Left lung (tissue), 10 donors: ENCODE data around the gene STK39. TPM values are rescaled to one million over a fixed set of nuclear protein-coding genes. Genes with fewer than 3 reads are reported as not detected.
A peak's percentile ranks its signal among the peaks of the same experiment; 100 is the strongest.

ENCODE experiments used
- ATAC-seq: fragments of 200-7000 bp; cut with Tn5 transposase; one replicate; pipeline ENCODE4 v1.9.1; 2020; ENCODE audit warnings: moderate library complexity
- DNase-seq, 4 donors: peaks; one replicate each; pipeline ENCODE4 v3.0.0-alpha.2; 2013 to 2020
- H3K27ac ChIP-seq, 2 donors: fragments of 200-600 bp; sonication (generic) in 1 of 2; one replicate each; pipeline versions ENCODE4 v1.5.0 to v1.8.0; 2020 to 2021
- H3K27me3 ChIP-seq, 2 donors: fragments of 200-600 bp; sonication (generic) in 1 of 2; one replicate each; pipeline versions ENCODE4 v1.5.0 to v1.8.0; 2020 to 2021
- H3K36me3 ChIP-seq, 2 donors: fragments of 200-600 bp; sonication (generic) in 1 of 2; one replicate each; pipeline versions ENCODE4 v1.5.0 to v1.8.0; 2020 to 2021
- H3K4me1 ChIP-seq, 2 donors: fragments of 200-600 bp; one replicate each; pipeline ENCODE4 v1.8.0; 2021
- H3K4me3 ChIP-seq, 2 donors: fragments of 200-600 bp; sonication (generic) in 1 of 2; one replicate each; pipeline versions ENCODE4 v1.5.0 to v1.8.0; 2020 to 2021; ENCODE audit warnings: mild to moderate bottlenecking in 1 of 2
- H3K9me3 ChIP-seq, 2 donors: fragments of 200-600 bp; sonication (generic) in 1 of 2; one replicate each; pipeline versions ENCODE4 v1.5.0 to v1.8.0; 2020 to 2021
- intact Hi-C, 2 donors: fragments of 100-400 bp; cut with DNase I; formaldehyde crosslinking; loops; one replicate each; pipeline versions ENCODE4 v1.11.2 to v1.14.2; 2022
- polyA plus RNA-seq, 6 donors: library from polyadenylated mRNA; unstranded; fragments of 120-200 nt; gene quantifications; one replicate each; pipeline ENCODE4 v1.2.1, GENCODE V29; 2013; ENCODE audit not compliant: insufficient read length in 6 of 6
- total RNA-seq, 2 donors: library from RNA; stranded (reverse); fragmentation: NEBNext Ultra II Directional; extraction: Animal tissue kit (Norgen Biotek cat#: 25700); gene quantifications; one replicate each; pipeline ENCODE4 v1.2.1, GENCODE V29; 2021
- TF ChIP-seq, protein P1 (sequence below), 2 donors: fragments of 200-600 bp; sonication (generic) in 1 of 2; IDR thresholded peaks; one replicate each; pipeline versions ENCODE4 v1.5.0 to v1.8.0; 2021; ENCODE audit warnings: antibody characterized with exemption in 2 of 2
- donor health status: DM: no; HTN: yes; CAD: no.
- donor health status: DM: no; HTN: no; CAD: no.

The STK39 gene
- total and polyA plus RNA-seq, 8 donors, result 15.7 to 31.3 (median 27.0) TPM

DNA sequence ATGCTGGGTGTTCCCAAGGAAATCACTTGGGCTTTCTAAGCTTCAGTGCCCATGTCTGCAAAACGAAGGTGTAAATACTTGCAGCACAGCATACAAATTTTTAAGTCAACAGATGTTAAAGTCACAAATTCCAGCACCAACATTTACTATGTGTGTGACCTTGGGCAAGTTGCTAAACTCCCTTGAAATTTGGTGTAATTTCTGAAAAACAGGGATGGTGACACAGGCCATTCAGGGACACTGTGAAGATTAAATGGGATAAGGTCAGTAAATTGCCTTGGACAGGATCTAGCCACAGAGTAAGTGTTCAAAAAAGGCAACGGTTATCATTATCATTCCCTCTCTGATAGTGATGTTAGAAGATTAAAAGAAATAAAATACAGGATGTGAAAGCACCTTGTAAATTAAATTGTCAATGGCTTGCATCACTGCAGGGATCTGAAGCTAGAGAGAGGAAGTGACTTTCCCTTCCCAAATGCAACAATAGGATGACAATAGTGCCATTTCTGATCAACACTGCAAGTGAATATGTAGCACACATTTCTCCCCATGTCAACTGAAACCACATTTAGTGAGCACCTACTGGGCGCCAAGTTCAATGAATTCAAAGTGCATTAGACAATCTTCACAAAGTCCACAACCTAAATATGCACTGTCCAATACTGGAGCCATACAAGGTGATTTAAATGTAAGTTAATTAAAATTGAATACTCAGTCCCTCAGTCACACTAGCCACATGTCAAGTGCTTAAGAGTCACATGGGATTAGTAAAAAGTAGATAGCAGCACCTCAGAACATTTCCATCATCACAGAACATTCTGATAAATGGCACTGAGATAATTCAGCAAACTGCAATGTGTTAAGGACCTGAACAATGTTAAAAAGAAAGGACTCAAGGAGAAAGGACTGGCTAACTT lies 81.2 kb downstream of the STK39 start:
- no peak for DNase-seq
- peaks cover 0 to 6% of the 10 kb centered on the region in 2 donors for H3K4me1 ChIP-seq
- H3K9me3 ChIP-seq, result no peaks in the 10 kb centered on the region
- no peak for ATAC-seq
- H3K27ac ChIP-seq, result no peak overlapping the region
- TF ChIP-seq, protein P1, sequence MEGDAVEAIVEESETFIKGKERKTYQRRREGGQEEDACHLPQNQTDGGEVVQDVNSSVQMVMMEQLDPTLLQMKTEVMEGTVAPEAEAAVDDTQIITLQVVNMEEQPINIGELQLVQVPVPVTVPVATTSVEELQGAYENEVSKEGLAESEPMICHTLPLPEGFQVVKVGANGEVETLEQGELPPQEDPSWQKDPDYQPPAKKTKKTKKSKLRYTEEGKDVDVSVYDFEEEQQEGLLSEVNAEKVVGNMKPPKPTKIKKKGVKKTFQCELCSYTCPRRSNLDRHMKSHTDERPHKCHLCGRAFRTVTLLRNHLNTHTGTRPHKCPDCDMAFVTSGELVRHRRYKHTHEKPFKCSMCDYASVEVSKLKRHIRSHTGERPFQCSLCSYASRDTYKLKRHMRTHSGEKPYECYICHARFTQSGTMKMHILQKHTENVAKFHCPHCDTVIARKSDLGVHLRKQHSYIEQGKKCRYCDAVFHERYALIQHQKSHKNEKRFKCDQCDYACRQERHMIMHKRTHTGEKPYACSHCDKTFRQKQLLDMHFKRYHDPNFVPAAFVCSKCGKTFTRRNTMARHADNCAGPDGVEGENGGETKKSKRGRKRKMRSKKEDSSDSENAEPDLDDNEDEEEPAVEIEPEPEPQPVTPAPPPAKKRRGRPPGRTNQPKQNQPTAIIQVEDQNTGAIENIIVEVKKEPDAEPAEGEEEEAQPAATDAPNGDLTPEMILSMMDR (IDR thresholded peaks at IDR 0.05), result no peak
- no peaks in the 10 kb centered on the region for H3K27me3 ChIP-seq
- no peaks in the 10 kb centered on the region for H3K36me3 ChIP-seq
- intact Hi-C loops, result no loop called here
- no peak overlapping the region for H3K4me3 ChIP-seq

DNA sequence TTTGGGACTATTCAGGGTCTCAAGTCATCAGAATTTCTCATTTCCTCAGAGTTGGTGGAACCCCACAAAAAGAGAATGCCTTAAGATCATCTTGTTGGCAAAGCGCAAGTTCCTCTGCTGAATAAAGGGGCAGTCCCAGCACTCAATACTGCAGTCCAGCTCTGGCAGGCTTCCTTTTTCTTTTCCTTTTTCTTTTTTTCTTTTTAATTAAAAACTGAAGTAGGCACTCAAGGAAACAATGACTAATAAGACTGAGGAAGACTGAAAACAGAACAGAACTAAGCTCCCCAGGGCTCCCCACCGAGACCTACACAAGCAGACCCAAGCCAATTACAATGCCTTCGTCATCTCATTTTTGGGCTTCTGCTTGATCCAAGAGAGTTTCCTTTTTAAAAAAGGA lies 82.0 kb downstream of the STK39 start:
- DNase-seq (no peak), ATAC-seq (peak; percentile 47)
- Histone ChIP-seq H3K4me1 (peaks cover 0 to 6% of the 10 kb centered on the region in 2 donors), H3K27me3 (no peaks in the 10 kb centered on the region), H3K4me3 (no peak overlapping the region), H3K36me3 (no peaks in the 10 kb centered on the region), H3K27ac (no peak overlapping the region), H3K9me3 (no peaks in the 10 kb centered on the region)
- TF ChIP-seq, protein P1 (IDR thresholded peaks at IDR 0.05), result no peak
- intact Hi-C loops, result no loop called here

DNA sequence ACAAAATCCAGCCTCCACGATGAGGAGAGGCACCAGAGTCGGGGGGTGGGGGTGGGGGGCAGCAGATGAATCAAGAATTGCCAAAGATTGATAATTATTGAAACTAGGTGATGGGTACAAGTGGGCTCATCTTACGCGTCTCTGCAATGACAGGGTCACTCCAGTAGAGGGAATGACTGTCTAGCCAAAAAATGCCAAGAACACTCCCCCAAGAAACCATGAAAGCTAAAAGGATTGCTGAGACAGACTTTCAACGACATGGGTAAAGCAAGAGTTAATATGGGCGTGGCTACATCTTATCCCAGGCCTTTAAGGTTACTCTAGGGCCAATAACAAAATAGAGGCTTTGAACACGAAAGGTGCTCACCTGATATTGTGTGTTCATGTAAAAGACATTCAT lies 86.5 kb downstream of the STK39 start:
- Histone ChIP-seq H3K27ac (no peak overlapping the region), H3K36me3 (no peaks in the 10 kb centered on the region), H3K27me3 (no peaks in the 10 kb centered on the region), H3K4me3 (no peak overlapping the region), H3K9me3 (no peaks in the 10 kb centered on the region), H3K4me1 (peaks cover 0 to under 1% of the 10 kb centered on the region in 2 donors)
- ATAC-seq, result no peak
- intact Hi-C loops, result no loop called here
- TF ChIP-seq, protein P1 (IDR thresholded peaks at IDR 0.05), result no peak
- no peak for DNase-seq

DNA sequence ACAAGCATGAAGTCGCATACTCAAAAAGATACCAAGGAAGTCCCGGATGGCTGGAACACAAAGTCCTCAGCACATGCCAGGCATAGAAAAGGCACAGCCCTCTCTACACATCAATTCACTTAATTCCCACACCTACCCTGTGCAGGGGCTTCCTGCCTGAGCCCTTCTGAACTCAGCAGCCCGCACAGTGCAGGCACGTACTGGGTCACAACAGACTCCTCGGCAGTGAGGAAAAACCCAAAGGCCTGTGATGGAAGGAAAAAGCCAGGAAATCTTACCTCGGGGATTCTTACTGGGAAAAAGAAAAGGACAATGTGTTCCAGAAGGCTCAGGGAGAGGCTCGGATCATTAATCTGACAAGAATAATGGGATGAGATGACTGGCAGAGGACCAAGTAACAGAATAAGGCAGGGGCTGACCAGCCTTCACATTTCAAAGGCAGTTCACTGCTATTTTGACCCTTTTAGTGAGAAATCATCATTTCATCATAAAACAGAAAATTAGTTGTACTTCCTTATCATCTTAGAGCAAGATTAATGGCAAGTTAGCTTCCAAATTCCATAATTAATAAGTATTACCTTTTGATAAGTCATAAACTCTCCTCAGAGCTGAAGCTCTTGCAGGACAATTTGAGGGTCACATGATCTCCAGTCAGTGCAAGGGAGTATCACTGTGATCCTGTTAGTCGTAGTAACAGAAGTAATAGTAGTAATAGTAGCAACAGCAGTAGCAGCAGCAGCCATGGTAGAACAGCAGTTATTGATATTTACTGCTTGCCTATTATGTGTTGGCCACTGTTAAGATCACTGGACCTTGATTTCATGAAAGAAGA lies 87.4 kb downstream of the STK39 start:
- no peak for ATAC-seq
- intact Hi-C loops, result no loop called here
- Histone ChIP-seq H3K4me3 (no peak overlapping the region), H3K36me3 (no peaks in the 10 kb centered on the region), H3K4me1 (no peaks in the 10 kb centered on the region), H3K9me3 (no peaks in the 10 kb centered on the region), H3K27ac (no peak overlapping the region), H3K27me3 (no peaks in the 10 kb centered on the region)
- TF ChIP-seq, protein P1 (IDR thresholded peaks at IDR 0.05), result no peak
- DNase-seq, result no peak

DNA sequence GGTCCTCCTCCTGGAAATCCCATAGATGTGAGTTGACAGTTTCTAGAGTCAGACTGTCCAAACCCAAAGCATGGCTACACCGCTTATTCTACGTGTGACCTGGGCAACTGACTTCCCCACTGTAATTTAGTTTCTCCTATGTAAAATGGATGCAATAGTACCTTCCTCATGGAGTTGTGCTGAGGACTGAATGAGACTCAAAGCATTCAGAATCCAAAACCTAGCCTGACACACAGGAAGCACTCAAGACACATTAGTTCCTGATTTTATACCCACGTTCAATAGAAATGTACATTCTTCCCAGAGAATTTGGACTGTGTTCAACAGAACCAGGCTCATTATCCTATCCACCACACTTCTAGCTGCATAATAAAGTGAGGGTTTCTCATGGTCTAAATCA lies 88.8 kb downstream of the STK39 start:
- H3K36me3 ChIP-seq, result no peaks in the 10 kb centered on the region
- no peak overlapping the region for H3K4me3 ChIP-seq
- intact Hi-C loops, result no loop called here
- DNase-seq (no peak), ATAC-seq (no peak)
- no peaks in the 10 kb centered on the region for H3K9me3 ChIP-seq
- H3K4me1 ChIP-seq, result no peaks in the 10 kb centered on the region
- no peak overlapping the region for H3K27ac ChIP-seq
- TF ChIP-seq, protein P1 (IDR thresholded peaks at IDR 0.05), result no peak
- H3K27me3 ChIP-seq, result no peaks in the 10 kb centered on the region
